Stimulated activated CD8-positive, alpha-beta memory T cell treated with anti-CD3 and anti-CD28 coated beads, Interleukin-2, amount 100 ng/mL, for 1 hour (primary cell): Measurements from ENCODE around the gene PECR.
"Not testable (repeated sequence)": the region's sequence is repeated elsewhere in the genome, so short reads cannot be mapped to it uniquely, and the experiment has no call there.

Source experiments
- DNase-seq, 2 donors: peaks; one replicate each; pipeline ENCODE4 v3.0.0-alpha.2; 2020; ENCODE audit warnings: low read depth in 2 of 2

The PECR gene

GRCh38 chr2:216104691-216105090 is 23.1 kb upstream of the PECR start:
- DNase-seq, result no peak

- DNase-seq, result no peak
These were observed 21.6 kb upstream of the PECR start for GRCh38 chr2:216103213-216103612.

- no peak for DNase-seq
These were observed 19.5 kb upstream of the PECR start for GRCh38 chr2:216101109-216101508.

- no peak for DNase-seq
These were observed 17.1 kb upstream of the PECR start for GRCh38 chr2:216098421-216099334.

GRCh38 chr2:216094701-216095100 is 13.1 kb upstream of the PECR start:
- DNase-seq, result no peak

GRCh38 chr2:216092646-216093045 is 11.0 kb upstream of the PECR start:
- no peak for DNase-seq

GRCh38 chr2:216090369-216090786 is 8.8 kb upstream of the PECR start:
- no peak for DNase-seq

GRCh38 chr2:216086207-216086893 is 4.7 kb upstream of the PECR start:
- DNase-seq, result no peak

- DNase-seq, result no peak
These were observed 2.9 kb upstream of the PECR start for GRCh38 chr2:216084547-216084946.

GRCh38 chr2:216083464-216084281 is 2.1 kb upstream of the PECR start:
- DNase-seq, result no peak

- DNase-seq, result no peak
These were observed 1.2 kb upstream of the PECR start for GRCh38 chr2:216082805-216083204.

- DNase-seq, result no peak
These were observed 605 bp upstream of the PECR start for GRCh38 chr2:216082117-216082711.

- DNase-seq, result no peak
These were observed 597 bp downstream of the PECR start for GRCh38 chr2:216081012-216081411.

GRCh38 chr2:216080048-216080447 is 1.6 kb downstream of the PECR start:
- DNase-seq, result not testable (repeated sequence)

GRCh38 chr2:216078776-216079175 is 2.8 kb downstream of the PECR start:
- no peak for DNase-seq

GRCh38 chr2:216075510-216076485 is 5.8 kb downstream of the PECR start:
- DNase-seq, result no peak

GRCh38 chr2:216074794-216075193 is 6.8 kb downstream of the PECR start:
- DNase-seq, result no peak

- DNase-seq, result no peak
These were observed 7.2 kb downstream of the PECR start for GRCh38 chr2:216074380-216074779.

GRCh38 chr2:216073773-216074172 is 7.8 kb downstream of the PECR start:
- no peak for DNase-seq

- no peak for DNase-seq
These were observed 9.1 kb downstream of the PECR start for GRCh38 chr2:216072473-216072872.
